CD14-positive monocyte (primary cell): ENCODE data around the gene HEPN1. TPM values are rescaled to one million over a fixed set of nuclear protein-coding genes. Genes with fewer than 3 reads are reported as not detected.

Experiments
- DNase-seq, 3 donors: peaks; one replicate each; pipeline ENCODE4 v3.0.0-alpha.2; 2011 to 2022
- H2AFZ ChIP-seq: 2 replicates; pipeline ENCODE4 v1.6.0; 2012; ENCODE audit warnings: mild to moderate bottlenecking, low read depth, low read length, inconsistent platforms; ENCODE audit not compliant: insufficient read depth, poor library complexity, severe bottlenecking
- H3K27ac ChIP-seq, 2 donors: 1 replicate in 1 of 2; 2 replicates in 1 of 2; pipeline ENCODE4 v1.5.1; 2012 to 2013; ENCODE audit warnings: low read length in 2 of 2, control low read depth in 1 of 2, inconsistent platforms in 1 of 2, low read depth in 1 of 2, mild to moderate bottlenecking in 1 of 2
- H3K27me3 ChIP-seq, 2 donors: one replicate each; pipeline versions ENCODE4 v1.6.0 to v1.6.1; 2011 to 2013; ENCODE audit warnings: low read length in 2 of 2; ENCODE audit not compliant: control insufficient read depth in 2 of 2, insufficient read depth in 2 of 2
- H3K36me3 ChIP-seq, 2 donors: replicated peaks in 1 of 2; 1 replicate in 1 of 2; 2 replicates in 1 of 2; pipeline versions ENCODE4 v1.5.1 to v1.6.1; 2012 to 2013; ENCODE audit warnings: low read length in 2 of 2, control low read depth in 1 of 2, inconsistent platforms in 1 of 2, mild to moderate bottlenecking in 1 of 2; ENCODE audit not compliant: insufficient read depth in 2 of 2, control insufficient read depth in 1 of 2
- H3K4me1 ChIP-seq, 2 donors: 1 replicate in 1 of 2; 2 replicates in 1 of 2; pipeline versions ENCODE4 v1.5.1 to v1.6.1; 2012 to 2013; ENCODE audit warnings: low read length in 2 of 2, control low read depth in 1 of 2, inconsistent platforms in 1 of 2, mild to moderate bottlenecking in 1 of 2, moderate library complexity in 1 of 2; ENCODE audit not compliant: insufficient read depth in 2 of 2, control insufficient read depth in 1 of 2
- H3K4me2 ChIP-seq: replicated peaks from 2 replicates; pipeline ENCODE3; 2012; ENCODE audit warnings: low read length, moderate library complexity, mild to moderate bottlenecking; ENCODE audit not compliant: poor library complexity, severe bottlenecking; ENCODE audit errors: extremely low read depth
- H3K4me3 ChIP-seq, 3 experiments: fragments of 200-600 bp in 1 of 3; sonication (generic) in 1 of 3; replicated peaks in 1 of 3; 1 replicate in 2 of 3; 2 replicates in 1 of 3; pipeline ENCODE4 v1.5.1; 2011 to 2013; ENCODE audit warnings: low read length in 3 of 3, mild to moderate bottlenecking in 3 of 3, control low read depth in 2 of 3, low read depth in 2 of 3, inconsistent platforms in 1 of 3, moderate library complexity in 1 of 3
- H3K79me2 ChIP-seq: 2 replicates; pipeline ENCODE4 v1.6.0; 2012; ENCODE audit warnings: mild to moderate bottlenecking, control low read depth, inconsistent platforms, low read length, moderate library complexity; ENCODE audit not compliant: insufficient read depth
- H3K9ac ChIP-seq: 2 replicates; pipeline ENCODE4 v1.6.0; 2017; ENCODE audit warnings: low read length, mild to moderate bottlenecking; ENCODE audit not compliant: insufficient read depth, poor library complexity, severe bottlenecking
- H3K9me3 ChIP-seq, 2 donors: replicated peaks in 1 of 2; 1 replicate in 1 of 2; 2 replicates in 1 of 2; pipeline versions ENCODE4 v1.5.1 to v1.6.1; 2012 to 2013; ENCODE audit warnings: low read length in 2 of 2, control low read depth in 1 of 2; ENCODE audit not compliant: control insufficient read depth in 1 of 2, insufficient read depth in 1 of 2
- H4K20me1 ChIP-seq: 2 replicates; pipeline ENCODE4 v1.6.0; 2012; ENCODE audit warnings: mild to moderate bottlenecking, low read length, control low read depth, moderate library complexity; ENCODE audit not compliant: insufficient read depth
- H3K27ac Mint-ChIP-seq, 7 donors: one replicate each; pipeline ENCODE4 v1.8.0; 2020; ENCODE audit warnings: mild to moderate bottlenecking in 7 of 7, mixed read lengths in 7 of 7, moderate library complexity in 6 of 7, inconsistent platforms in 2 of 7
- H3K27me3 Mint-ChIP-seq, 3 donors: one replicate each; pipeline ENCODE4 v1.8.0; 2021 to 2022; ENCODE audit warnings: low read depth in 3 of 3, mild to moderate bottlenecking in 3 of 3, mixed read lengths in 3 of 3, moderate library complexity in 3 of 3, inconsistent platforms in 1 of 3
- H3K36me3 Mint-ChIP-seq, 2 donors: one replicate each; pipeline ENCODE4 v1.8.0; 2020; ENCODE audit warnings: mixed read lengths in 2 of 2, inconsistent platforms in 1 of 2, mild to moderate bottlenecking in 1 of 2
- H3K4me1 Mint-ChIP-seq: one replicate; pipeline ENCODE4 v1.8.0; 2020; ENCODE audit warnings: mild to moderate bottlenecking, mixed read lengths
- H3K4me3 Mint-ChIP-seq, 2 donors: one replicate each; pipeline ENCODE4 v1.8.0; 2020; ENCODE audit warnings: mild to moderate bottlenecking in 2 of 2, mixed read lengths in 2 of 2, moderate library complexity in 1 of 2
- H3K9me3 Mint-ChIP-seq, 7 donors: one replicate each; pipeline ENCODE4 v1.8.0; 2020 to 2022; ENCODE audit warnings: mixed read lengths in 7 of 7, mild to moderate bottlenecking in 6 of 7, moderate library complexity in 6 of 7, inconsistent platforms in 2 of 7
- WGBS: methylation state at CpG from one replicate; pipeline ENCODE4 v1.1.5; 2013; ENCODE audit warnings: missing lambda C conversion rate; ENCODE audit not compliant: insufficient coverage; 5-methylcytosine and 5-hydroxymethylcytosine counted together
- intact Hi-C, 2 donors: fragments of 100-400 bp; cut with micrococcal nuclease; formaldehyde crosslinking; loops; one replicate each; pipeline versions ENCODE4 v1.15.0 to v1.15.1; 2023
- polyA plus RNA-seq, 3 donors: library from polyadenylated mRNA; depleted of rRNA in 1 of 3; unstranded in 2 of 3; stranded (reverse) in 1 of 3; fragments of 300-500 nt in 2 of 3; fragments of >200 nt in 1 of 3; fragmentation: Illumina TruSeq in 2 of 3; gene quantifications; 1 replicate in 2 of 3; 2 replicates in 1 of 3; pipeline ENCODE4 v1.2.3, GENCODE V29; 2012 to 2021
- TF ChIP-seq, protein P1 (sequence below): fragments of 200-600 bp; IDR thresholded peaks from one replicate; pipeline ENCODE4 v1.8.0; 2022; ENCODE audit warnings: antibody characterized with exemption, mild to moderate bottlenecking

Gene HEPN1
- polyA plus RNA-seq, 3 donors = not detected

DNA sequence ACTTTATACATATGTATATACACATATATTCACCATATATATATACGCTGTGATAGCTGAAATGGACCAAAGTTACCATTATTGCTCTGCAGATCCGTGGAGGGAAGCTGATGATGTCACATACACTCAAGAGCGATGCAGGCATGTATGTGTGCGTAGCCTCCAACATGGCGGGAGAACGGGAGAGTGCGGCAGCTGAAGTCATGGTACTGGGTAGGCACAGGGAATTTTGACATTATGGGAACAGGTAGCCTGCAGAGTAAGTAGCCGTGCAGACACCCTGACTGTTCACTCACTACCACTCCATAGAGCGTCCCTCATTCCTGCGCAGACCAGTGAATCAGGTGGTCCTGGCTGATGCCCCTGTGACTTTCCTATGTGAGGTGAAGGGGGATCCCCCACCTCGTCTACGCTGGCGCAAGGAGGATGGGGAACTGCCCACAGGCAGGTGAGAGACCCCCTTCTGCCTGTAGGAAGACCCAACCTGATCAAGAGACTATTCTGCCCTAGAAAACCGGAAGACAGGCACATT is 49.1 kb upstream of the HEPN1 start:
- H3K9me3 Mint-ChIP-seq = peaks cover 0 to 19% (median 4%) of the 10 kb centered on the region in 7 donors
- peaks cover 0 to 35% of the 10 kb centered on the region in 2 donors for H3K9me3 ChIP-seq
- peaks cover 4 to 17% of the 10 kb centered on the region in 2 donors for H3K4me1 ChIP-seq
- H3K4me3 ChIP-seq = no peak overlapping the region
- peaks cover 86 to 92% (median 88%) of the 10 kb centered on the region in 3 donors for H3K27me3 Mint-ChIP-seq
- peak overlapping the region in 1 of 2 donors; percentile 89 for H3K4me3 Mint-ChIP-seq
- no peak for DNase-seq
- no peak overlapping the region for H3K27ac Mint-ChIP-seq
- peaks cover 31% of the 10 kb centered on the region for H3K4me1 Mint-ChIP-seq
- no peak overlapping the region for H3K9ac ChIP-seq
- no peak overlapping the region for H3K4me2 ChIP-seq
- H3K79me2 ChIP-seq = no peaks in the 10 kb centered on the region
- H2AFZ ChIP-seq = no peak overlapping the region
- no peaks in the 10 kb centered on the region for H3K36me3 ChIP-seq
- no peak overlapping the region for H3K27ac ChIP-seq
- intact Hi-C loops = no loop called here
- TF ChIP-seq, protein P1, sequence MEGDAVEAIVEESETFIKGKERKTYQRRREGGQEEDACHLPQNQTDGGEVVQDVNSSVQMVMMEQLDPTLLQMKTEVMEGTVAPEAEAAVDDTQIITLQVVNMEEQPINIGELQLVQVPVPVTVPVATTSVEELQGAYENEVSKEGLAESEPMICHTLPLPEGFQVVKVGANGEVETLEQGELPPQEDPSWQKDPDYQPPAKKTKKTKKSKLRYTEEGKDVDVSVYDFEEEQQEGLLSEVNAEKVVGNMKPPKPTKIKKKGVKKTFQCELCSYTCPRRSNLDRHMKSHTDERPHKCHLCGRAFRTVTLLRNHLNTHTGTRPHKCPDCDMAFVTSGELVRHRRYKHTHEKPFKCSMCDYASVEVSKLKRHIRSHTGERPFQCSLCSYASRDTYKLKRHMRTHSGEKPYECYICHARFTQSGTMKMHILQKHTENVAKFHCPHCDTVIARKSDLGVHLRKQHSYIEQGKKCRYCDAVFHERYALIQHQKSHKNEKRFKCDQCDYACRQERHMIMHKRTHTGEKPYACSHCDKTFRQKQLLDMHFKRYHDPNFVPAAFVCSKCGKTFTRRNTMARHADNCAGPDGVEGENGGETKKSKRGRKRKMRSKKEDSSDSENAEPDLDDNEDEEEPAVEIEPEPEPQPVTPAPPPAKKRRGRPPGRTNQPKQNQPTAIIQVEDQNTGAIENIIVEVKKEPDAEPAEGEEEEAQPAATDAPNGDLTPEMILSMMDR = no peak
- 74% methylated on average over 4 of the region's 14 CpGs for WGBS
- peaks cover 0 to 6% of the 10 kb centered on the region in 2 donors for H3K36me3 Mint-ChIP-seq
- peaks cover 63 to 99% of the 10 kb centered on the region in 2 donors for H3K27me3 ChIP-seq
- H4K20me1 ChIP-seq = no peaks in the 10 kb centered on the region

DNA sequence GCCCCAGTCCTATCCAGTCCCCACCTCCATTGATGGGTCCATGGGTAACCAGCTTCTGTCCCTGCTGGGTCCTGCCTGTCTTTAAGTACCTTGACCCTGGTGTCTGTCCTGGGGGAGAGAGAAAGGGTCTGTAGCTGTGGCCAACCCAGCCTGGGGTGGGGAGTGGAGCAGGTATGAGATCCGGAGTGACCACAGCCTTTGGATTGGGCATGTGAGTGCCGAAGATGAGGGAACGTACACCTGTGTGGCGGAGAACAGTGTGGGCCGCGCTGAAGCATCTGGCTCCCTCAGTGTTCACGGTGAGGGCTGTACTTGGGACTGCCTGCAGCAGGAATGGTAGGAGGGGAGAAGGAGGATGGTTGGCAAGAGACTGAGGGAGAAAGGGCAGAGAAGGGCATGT is 48.6 kb upstream of the HEPN1 start:
- Mint-ChIP-seq H3K36me3 (peaks cover 0 to 6% of the 10 kb centered on the region in 2 donors), H3K27me3 (peaks cover 86 to 92% (median 87%) of the 10 kb centered on the region in 3 donors), H3K9me3 (peaks cover 0 to 20% (median 4%) of the 10 kb centered on the region in 7 donors), H3K4me3 (peak overlapping the region in 1 of 2 donors; percentile 89), H3K4me1 (peaks cover 31% of the 10 kb centered on the region), H3K27ac (no peak overlapping the region)
- H3K27ac ChIP-seq = no peak overlapping the region
- no peak overlapping the region for H2AFZ ChIP-seq
- no peaks in the 10 kb centered on the region for H4K20me1 ChIP-seq
- peaks cover 4 to 17% of the 10 kb centered on the region in 2 donors for H3K4me1 ChIP-seq
- no peaks in the 10 kb centered on the region for H3K79me2 ChIP-seq
- 60% methylated on average over 7 of the region's 7 CpGs for WGBS
- peaks cover 0 to 32% of the 10 kb centered on the region in 2 donors for H3K9me3 ChIP-seq
- H3K36me3 ChIP-seq = no peaks in the 10 kb centered on the region
- intact Hi-C loops = no loop called here
- H3K9ac ChIP-seq = no peak overlapping the region
- no peak overlapping the region for H3K4me3 ChIP-seq
- peaks cover 58 to 99% of the 10 kb centered on the region in 2 donors for H3K27me3 ChIP-seq
- DNase-seq = no peak
- no peak overlapping the region for H3K4me2 ChIP-seq
- TF ChIP-seq, protein P1 = no peak
